Measurements from ENCODE around the gene KRIT1. TPM values are rescaled to one million over a fixed set of nuclear protein-coding genes. Genes with fewer than 3 reads are reported as not detected.

The KRIT1 gene
- total RNA-seq, 1 experiment from 2014 or later = 34.9 TPM

DNA sequence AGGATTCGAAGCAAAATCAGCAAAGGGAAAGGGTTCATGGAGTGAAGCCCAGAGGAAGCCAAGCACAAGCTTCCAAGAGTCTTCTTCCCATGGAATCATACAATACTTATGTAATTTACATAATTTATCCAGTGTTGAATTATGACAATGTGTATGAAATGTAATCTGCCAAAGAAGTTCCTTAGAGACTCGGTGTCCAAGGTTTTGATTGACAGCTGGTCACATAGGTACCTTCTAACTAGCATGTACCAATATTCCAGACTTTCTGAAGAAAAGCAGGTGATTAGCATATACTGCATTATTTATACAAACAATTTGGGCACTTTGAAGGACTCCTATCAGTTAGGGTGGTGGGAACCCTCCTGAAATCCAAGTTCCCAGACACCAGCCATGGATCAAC lies 35.3 kb upstream of the KRIT1 start:
- Histone ChIP-seq H2AK5ac (ENCODE audit: insufficient read length, low read length) (no peak overlapping the region), H2BK120ac (ENCODE audit: low read depth, low read length, poor library complexity, severe bottlenecking) (no peak overlapping the region), H4K5ac (ENCODE audit: insufficient read length, low read depth, low read length) (no peak overlapping the region), H3K23ac (ENCODE audit: insufficient read length, low read depth, low read length) (no peak overlapping the region), H3K23me2 (ENCODE audit: insufficient read length, low read depth, low read length, poor library complexity, severe bottlenecking) (no peaks in the 10 kb centered on the region), H3K56ac (ENCODE audit: insufficient read length, low read depth, low read length) (no peak overlapping the region), H3K18ac (ENCODE audit: insufficient read length, low read depth, low read length) (no peak overlapping the region), H2BK5ac (ENCODE audit: insufficient read length, low read length) (no peak overlapping the region), H3T11ph (ENCODE audit: low read length) (no peak overlapping the region), H2BK20ac (ENCODE audit: low read depth, low read length, poor library complexity, severe bottlenecking) (no peak overlapping the region), H3K4me1 (ENCODE audit: insufficient read depth, low read length) (peaks cover 2% of the 10 kb centered on the region; the same call in 1 of the 2 replicates), H3K9me3 (ENCODE audit: control insufficient read depth, low read depth, low read length) (no peaks in the 10 kb centered on the region), H3K79me1 (ENCODE audit: insufficient read depth, low read depth, low read length, poor library complexity, severe bottlenecking) (peaks cover 3% of the 10 kb centered on the region), H3K27ac (ENCODE audit: insufficient read length, low read depth, low read length) (no peak overlapping the region), H2BK15ac (ENCODE audit: low read depth, low read length) (no peak overlapping the region), H3K79me2 (ENCODE audit: insufficient read depth, low read length) (peaks cover 2% of the 10 kb centered on the region; the same call in 1 of the 2 replicates), H3K14ac (ENCODE audit: insufficient read depth, low read length) (no peak overlapping the region), H3K9ac (ENCODE audit: extremely low read depth, insufficient read length, low read length) (no peak overlapping the region), H3K4ac (ENCODE audit: low read depth, low read length) (no peak overlapping the region), H2AFZ (ENCODE audit: low read length) (no peak overlapping the region), H3K4me2 (ENCODE audit: insufficient read depth, insufficient read length, low read length) (no peak overlapping the region), H4K8ac (replicated peaks; ENCODE audit: insufficient read length, low read depth, low read length) (no peak overlapping the region), H4K20me1 (ENCODE audit: control insufficient read depth, insufficient read depth, insufficient read length) (no peaks in the 10 kb centered on the region), H2BK12ac (ENCODE audit: insufficient read length, low read depth, low read length) (no peak overlapping the region), H3K27me3 (ENCODE audit: insufficient read depth, low read length) (no peaks in the 10 kb centered on the region), H4K91ac (ENCODE audit: insufficient read length, low read depth, low read length) (no peak overlapping the region)
- Mint-ChIP-seq H3K4me1 (peaks cover 18 to 21% of the 10 kb centered on the region in 2 experiments), H3K4me3 (no peak overlapping the region), H3K27ac (no peak overlapping the region), H3K36me3 (ENCODE audit: insufficient read depth in 1 of 3, low read depth in 3 of 3) (peaks cover 5 to 8% (median 6%) of the 10 kb centered on the region in 3 experiments; a peak in 6 of 7 replicates), H3K9me3 (peaks cover 0 to 5% of the 10 kb centered on the region in 2 experiments; a peak in 2 of 5 replicates), H3K27me3 (ENCODE audit: low read depth) (no peaks in the 10 kb centered on the region)
- TF ChIP-seq, protein P1, sequence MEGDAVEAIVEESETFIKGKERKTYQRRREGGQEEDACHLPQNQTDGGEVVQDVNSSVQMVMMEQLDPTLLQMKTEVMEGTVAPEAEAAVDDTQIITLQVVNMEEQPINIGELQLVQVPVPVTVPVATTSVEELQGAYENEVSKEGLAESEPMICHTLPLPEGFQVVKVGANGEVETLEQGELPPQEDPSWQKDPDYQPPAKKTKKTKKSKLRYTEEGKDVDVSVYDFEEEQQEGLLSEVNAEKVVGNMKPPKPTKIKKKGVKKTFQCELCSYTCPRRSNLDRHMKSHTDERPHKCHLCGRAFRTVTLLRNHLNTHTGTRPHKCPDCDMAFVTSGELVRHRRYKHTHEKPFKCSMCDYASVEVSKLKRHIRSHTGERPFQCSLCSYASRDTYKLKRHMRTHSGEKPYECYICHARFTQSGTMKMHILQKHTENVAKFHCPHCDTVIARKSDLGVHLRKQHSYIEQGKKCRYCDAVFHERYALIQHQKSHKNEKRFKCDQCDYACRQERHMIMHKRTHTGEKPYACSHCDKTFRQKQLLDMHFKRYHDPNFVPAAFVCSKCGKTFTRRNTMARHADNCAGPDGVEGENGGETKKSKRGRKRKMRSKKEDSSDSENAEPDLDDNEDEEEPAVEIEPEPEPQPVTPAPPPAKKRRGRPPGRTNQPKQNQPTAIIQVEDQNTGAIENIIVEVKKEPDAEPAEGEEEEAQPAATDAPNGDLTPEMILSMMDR (conservative IDR thresholded peaks at IDR 0.05) = no peak
- no peak for DNase-seq
- no CpG with 5 or more reads among the region's 2 CpGs for WGBS (ENCODE audit: extremely low coverage, insufficient read length, low lambda C conversion rate)

Measured in H9 (cell line).